H1 (cell line): ENCODE results near the gene SNORC. TPM values are rescaled to one million over a fixed set of nuclear protein-coding genes. Genes with fewer than 3 reads are reported as not detected.

ENCODE experiments used
- TAF7 ChIP-seq: optimal IDR thresholded peaks from 2 replicates; pipeline ENCODE3; 2011; ENCODE audit warnings: low read depth, mild to moderate bottlenecking, inconsistent platforms, low read length, moderate library complexity, borderline replicate concordance
- polyA plus RNA-seq, 7 experiments: library from polyadenylated mRNA; depleted of rRNA in 3 of 7; stranded (reverse) in 5 of 7; unstranded in 2 of 7; fragments of >200 nt in 5 of 7; fragments of 200-250 nt in 2 of 7; gene quantifications; 1 replicate in 5 of 7; 2 replicates in 1 of 7; 4 replicates in 1 of 7; pipeline versions ENCODE4 v1.2.1 to v1.2.3, GENCODE V29; 2011 to 2013; ENCODE audit warnings: missing spikeins in 2 of 7, mixed read lengths in 2 of 7
- total RNA-seq: library from RNA; stranded (reverse); fragmentation: NEBNext Ultra II Directional; extraction: Animal tissue kit (Norgen Biotek cat#: 25700); gene quantifications from 2 replicates; pipeline ENCODE4 v1.2.1, GENCODE V29; 2021
- TF ChIP-seq, protein P1 (sequence below): fragments of 300-600 bp; sonication (generic); IDR thresholded peaks from 2 replicates; pipeline ENCODE4 v1.7.1; 2012; ENCODE audit warnings: low read length, moderate library complexity, mild to moderate bottlenecking, inconsistent platforms; ENCODE audit not compliant: insufficient replicate concordance

Gene SNORC
- total and polyA plus RNA-seq, 2 of the 8 experiments (the other 6 are each of a cell fraction or from before 2014, with no cell fraction given) = 1.6 to 1.8 TPM

DNA sequence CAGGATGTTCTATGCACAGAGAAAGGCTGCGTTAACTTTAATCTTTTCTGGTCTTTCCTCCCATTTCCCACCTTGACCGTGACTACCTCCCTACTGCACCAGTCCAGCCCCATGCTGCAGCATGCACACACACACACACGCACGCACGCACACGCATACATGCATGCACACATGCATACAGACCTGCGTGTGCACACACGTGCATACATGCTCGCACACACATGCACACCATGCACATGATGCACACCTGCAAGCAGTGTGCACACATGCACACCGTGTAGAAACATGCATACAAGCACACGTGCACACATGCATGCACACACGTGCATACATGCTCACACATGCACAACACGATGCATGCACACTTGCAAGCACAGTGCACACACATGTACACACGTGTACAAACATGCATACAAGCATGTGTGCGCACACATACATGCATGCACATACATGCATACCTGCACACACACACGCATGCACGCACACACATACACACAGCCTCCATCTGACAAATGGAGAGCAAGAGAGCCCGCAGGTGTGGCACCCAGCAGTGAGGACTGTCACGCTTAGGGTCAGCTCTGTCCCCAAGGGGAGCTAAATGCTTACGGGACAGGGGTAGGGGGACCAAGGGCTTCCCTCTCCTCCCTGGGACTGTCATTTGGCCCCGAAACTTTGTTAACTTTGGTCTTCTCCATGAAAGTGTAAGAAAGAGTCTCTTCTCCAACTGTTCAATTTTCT is 18.2 kb downstream of the SNORC start (continued):
- TF ChIP-seq, protein P1, sequence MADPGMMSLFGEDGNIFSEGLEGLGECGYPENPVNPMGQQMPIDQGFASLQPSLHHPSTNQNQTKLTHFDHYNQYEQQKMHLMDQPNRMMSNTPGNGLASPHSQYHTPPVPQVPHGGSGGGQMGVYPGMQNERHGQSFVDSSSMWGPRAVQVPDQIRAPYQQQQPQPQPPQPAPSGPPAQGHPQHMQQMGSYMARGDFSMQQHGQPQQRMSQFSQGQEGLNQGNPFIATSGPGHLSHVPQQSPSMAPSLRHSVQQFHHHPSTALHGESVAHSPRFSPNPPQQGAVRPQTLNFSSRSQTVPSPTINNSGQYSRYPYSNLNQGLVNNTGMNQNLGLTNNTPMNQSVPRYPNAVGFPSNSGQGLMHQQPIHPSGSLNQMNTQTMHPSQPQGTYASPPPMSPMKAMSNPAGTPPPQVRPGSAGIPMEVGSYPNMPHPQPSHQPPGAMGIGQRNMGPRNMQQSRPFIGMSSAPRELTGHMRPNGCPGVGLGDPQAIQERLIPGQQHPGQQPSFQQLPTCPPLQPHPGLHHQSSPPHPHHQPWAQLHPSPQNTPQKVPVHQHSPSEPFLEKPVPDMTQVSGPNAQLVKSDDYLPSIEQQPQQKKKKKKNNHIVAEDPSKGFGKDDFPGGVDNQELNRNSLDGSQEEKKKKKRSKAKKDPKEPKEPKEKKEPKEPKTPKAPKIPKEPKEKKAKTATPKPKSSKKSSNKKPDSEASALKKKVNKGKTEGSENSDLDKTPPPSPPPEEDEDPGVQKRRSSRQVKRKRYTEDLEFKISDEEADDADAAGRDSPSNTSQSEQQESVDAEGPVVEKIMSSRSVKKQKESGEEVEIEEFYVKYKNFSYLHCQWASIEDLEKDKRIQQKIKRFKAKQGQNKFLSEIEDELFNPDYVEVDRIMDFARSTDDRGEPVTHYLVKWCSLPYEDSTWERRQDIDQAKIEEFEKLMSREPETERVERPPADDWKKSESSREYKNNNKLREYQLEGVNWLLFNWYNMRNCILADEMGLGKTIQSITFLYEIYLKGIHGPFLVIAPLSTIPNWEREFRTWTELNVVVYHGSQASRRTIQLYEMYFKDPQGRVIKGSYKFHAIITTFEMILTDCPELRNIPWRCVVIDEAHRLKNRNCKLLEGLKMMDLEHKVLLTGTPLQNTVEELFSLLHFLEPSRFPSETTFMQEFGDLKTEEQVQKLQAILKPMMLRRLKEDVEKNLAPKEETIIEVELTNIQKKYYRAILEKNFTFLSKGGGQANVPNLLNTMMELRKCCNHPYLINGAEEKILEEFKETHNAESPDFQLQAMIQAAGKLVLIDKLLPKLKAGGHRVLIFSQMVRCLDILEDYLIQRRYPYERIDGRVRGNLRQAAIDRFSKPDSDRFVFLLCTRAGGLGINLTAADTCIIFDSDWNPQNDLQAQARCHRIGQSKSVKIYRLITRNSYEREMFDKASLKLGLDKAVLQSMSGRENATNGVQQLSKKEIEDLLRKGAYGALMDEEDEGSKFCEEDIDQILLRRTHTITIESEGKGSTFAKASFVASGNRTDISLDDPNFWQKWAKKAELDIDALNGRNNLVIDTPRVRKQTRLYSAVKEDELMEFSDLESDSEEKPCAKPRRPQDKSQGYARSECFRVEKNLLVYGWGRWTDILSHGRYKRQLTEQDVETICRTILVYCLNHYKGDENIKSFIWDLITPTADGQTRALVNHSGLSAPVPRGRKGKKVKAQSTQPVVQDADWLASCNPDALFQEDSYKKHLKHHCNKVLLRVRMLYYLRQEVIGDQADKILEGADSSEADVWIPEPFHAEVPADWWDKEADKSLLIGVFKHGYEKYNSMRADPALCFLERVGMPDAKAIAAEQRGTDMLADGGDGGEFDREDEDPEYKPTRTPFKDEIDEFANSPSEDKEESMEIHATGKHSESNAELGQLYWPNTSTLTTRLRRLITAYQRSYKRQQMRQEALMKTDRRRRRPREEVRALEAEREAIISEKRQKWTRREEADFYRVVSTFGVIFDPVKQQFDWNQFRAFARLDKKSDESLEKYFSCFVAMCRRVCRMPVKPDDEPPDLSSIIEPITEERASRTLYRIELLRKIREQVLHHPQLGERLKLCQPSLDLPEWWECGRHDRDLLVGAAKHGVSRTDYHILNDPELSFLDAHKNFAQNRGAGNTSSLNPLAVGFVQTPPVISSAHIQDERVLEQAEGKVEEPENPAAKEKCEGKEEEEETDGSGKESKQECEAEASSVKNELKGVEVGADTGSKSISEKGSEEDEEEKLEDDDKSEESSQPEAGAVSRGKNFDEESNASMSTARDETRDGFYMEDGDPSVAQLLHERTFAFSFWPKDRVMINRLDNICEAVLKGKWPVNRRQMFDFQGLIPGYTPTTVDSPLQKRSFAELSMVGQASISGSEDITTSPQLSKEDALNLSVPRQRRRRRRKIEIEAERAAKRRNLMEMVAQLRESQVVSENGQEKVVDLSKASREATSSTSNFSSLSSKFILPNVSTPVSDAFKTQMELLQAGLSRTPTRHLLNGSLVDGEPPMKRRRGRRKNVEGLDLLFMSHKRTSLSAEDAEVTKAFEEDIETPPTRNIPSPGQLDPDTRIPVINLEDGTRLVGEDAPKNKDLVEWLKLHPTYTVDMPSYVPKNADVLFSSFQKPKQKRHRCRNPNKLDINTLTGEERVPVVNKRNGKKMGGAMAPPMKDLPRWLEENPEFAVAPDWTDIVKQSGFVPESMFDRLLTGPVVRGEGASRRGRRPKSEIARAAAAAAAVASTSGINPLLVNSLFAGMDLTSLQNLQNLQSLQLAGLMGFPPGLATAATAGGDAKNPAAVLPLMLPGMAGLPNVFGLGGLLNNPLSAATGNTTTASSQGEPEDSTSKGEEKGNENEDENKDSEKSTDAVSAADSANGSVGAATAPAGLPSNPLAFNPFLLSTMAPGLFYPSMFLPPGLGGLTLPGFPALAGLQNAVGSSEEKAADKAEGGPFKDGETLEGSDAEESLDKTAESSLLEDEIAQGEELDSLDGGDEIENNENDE = no peak
- TF ChIP-seq TAF7 = no peak
